GM19240 (cell line): ENCODE data around the gene GTF2E1.
"Not testable (repeated sequence)": the region's sequence is repeated elsewhere in the genome, so short reads cannot be mapped to it uniquely, and the experiment has no call there.

Source experiments
- DNase-seq: peaks from one replicate; pipeline ENCODE4 v3.0.0; 2011; ENCODE audit warnings: low spot score; ENCODE audit not compliant: insufficient read length

The GTF2E1 gene

DNA sequence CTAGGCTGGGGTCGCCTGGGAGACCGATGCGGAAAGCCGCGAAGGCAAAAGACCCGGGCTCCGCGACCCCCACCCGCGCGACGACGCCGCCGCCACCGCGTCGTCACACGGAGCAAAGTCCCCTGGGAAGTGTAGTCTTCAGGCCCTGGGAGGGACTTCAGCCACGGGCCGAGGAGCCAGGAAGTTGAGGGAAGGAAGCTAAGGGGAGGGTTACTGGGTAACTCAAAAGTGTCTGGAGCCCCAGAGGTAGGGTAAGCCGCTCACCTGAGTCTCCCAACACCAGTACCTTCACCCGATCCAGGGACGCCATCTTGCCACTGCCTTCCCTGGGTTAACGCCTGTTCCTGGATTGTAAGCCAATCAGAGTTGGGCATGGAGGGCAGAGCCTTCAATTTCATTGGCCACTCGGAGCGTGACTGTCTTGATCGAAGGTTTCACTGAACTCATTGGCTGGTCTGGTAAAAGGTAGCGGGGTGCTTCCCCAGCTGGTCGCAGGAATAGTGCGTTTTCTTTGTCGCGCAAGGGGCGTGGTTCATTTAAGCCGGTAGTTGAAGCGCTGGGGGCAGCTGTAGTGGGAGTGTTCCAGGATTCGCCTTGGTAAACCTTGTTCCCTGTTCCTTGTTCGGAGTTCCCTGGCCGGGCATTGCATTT is at the start of gene GTF2E1, which contains the start of gene RABL3:
Gene GTF2E1, plus strand, starts transcription at position 547 of the 651 bp plus-strand sequence. CDS start 7,809 bp downstream, outside the sequence.
Gene RABL3, minus strand, starts transcription at position 319 of the 651 bp plus-strand sequence. Its CDS starts 9 bp downstream, at position 310.
- peak; percentile 61 for DNase-seq

GRCh38 chr3:120693439-120694171 is 48.9 kb upstream of the GTF2E1 start:
- no peak for DNase-seq

DNA sequence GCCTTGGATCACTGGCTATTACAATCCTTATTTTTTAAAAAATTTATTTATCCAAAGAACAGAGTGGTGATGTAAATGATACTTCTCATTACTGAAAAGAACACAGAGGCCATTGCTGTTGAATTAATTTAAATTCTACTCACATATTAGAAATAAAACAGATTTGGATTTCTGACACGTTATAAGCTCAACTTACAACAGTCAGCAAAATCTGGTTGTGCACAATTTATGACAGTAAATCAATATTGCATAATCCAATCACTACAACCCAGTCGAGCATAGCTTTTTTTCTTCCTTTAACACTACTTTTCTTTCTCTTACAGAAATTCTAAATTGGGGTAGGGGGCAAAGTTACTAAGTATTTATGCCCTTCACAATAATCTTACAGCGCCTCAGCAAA is 43.2 kb upstream of the GTF2E1 start:
- no peak for DNase-seq

DNA sequence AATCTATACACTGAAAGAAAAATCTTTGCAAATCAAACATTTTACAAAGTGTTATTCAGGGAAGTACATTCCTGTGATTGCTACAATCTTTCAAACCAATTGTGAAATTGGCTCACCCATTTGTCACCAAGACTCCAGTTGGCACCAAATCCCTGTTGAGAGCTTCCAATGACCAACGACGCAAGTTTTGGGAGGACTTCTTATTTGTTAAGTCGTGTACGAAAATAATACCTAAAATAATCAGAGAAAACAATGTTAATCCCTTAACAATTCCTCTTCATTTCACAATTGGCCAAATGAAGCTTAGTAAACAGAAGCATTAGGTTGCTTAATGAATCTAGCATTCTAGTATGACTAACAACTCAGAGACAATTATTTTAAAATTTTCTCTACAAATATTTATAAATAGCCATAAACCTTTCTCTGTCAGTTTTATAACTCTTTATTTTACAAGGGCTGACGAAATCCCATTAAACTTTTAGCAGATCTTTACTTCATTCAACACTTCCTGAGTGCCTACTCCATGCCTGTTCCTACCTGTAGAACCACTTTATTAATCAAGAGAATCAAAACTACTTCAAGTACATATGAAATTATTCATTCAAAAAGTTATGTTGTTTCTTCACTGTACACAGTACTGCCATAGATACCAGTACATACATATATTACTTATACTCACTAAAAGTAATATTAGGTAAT is 36.5 kb upstream of the GTF2E1 start:
- no peak for DNase-seq

DNA sequence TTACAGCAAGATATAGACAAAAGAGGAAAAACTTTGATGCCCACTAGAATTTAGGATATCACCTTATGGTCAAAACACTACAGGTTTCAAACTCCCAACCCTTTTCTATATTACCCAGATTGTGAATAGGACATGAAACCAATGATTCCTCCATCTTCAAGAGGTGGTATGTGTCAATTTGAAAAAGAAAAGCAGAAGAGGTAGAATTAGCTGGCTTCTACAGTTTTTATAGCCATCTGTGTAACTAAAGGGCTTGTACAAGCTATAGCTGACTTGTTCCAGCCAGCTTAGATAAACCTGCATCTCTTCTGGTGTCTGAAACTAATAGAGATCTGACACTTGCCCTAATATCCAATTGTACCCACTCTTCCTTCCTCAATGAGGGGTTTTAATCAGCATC is 35.6 kb upstream of the GTF2E1 start:
- no peak for DNase-seq

GRCh38 chr3:120708408-120708807 is 34.1 kb upstream of the GTF2E1 start:
- DNase-seq: no peak

DNA sequence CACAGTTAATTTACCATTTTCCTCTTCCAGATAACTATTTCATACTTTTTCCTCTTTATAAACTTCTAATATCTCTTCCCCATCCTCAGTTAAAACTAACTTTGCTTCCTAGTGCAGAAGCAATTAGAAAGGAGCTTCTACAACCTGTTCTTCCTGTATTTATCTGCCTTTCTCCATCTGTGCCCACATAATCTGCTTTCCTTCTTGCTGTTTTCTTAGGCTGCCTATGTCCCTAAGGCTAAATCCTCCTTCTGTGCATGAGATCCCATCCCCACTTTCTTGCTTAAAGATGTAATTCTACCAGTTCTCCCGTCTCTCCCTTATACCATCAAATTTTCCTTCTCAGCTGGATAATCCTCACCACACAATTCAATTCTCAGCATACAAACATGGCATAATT is 32.2 kb upstream of the GTF2E1 start:
- no peak for DNase-seq

DNA sequence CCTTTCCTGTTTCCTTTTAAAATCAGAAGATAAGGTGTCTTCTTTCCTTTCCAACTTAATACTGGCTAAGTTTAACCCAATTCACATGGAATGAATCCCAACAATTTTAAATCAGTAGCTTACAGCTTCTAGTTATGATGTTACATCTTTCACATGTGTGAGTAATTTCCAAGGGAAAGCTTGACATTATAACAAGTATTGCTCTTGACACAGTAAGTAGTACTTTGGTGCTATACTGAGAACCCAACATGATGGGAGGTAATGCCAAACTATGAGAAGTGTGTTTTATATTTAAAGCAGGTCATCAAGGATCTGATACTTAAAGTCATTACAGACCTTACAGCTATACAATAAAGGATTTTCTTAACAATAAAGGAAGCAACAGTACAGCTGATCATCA is 29.3 kb upstream of the GTF2E1 start:
- DNase-seq: no peak

- not testable (repeated sequence) for DNase-seq
Measured at GRCh38 chr3:120719167-120719834, 23.2 kb upstream of the GTF2E1 start.

DNA sequence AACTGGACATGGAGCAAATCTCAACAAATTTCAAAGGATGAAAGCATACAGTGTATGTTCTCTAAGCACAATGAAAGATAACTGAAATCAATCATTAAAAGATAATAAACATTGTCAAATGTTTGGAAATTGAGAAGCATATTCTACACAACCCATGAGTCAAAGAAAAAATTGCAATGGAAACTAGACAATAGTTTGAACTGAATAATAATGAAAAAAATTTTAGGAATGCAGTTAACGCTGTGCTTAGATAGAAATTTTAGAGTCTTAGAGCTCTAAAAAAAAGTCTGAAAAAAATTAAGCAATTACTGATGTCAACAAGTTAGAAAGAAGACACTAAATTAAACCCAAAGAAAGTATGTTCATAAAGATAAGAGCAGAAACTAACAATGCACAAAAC is 15.8 kb upstream of the GTF2E1 start:
- no peak for DNase-seq

DNA sequence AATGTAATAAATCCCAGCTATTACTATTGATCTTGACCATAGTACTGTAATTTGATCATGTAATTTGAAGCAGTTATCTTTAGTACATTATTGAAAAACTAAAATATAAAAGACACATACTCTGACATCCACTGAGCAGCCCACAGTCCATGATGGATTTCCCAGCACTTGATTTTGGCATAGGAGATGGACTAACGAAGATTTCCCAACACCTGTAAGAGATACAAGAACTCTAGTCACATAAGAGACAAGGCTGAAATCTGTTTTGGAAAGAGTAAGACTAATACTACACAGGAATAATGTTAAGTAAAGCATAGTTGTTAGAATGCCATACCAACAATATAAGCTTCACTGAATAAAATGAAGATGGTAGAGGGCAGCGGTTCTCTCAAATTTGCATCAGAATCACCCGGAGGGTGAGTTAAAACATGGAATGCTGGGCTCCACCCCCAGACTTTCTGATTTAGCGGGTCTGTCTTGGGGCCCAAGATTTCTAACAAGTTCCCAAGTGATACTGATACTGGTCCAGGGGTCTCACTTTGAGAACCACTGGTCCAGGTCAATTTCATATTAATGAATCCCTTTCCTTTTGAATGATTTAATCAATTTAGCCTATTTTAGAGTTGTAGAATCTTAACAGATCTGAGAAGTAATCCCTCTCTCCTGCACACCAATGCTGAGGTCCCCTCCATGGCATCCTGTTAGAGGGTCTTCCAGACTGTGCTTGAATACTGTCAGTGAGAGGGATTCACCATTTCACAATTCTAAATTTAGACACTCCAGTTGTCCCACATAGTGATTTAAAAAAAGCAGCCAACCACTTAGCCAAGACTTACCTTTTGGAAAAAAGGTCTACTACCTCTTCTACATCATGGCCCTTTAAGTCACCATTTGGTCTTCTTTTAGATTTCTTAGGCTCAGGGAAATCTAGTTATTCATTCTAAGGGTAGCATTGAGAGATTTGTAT is 11.7 kb upstream of the GTF2E1 start:
- no peak for DNase-seq

- DNase-seq: not testable (repeated sequence)
Measured at GRCh38 chr3:120738006-120738405, 4.5 kb upstream of the GTF2E1 start.

GRCh38 chr3:120741320-120741719 is 1.2 kb upstream of the GTF2E1 start:
- DNase-seq: no peak

DNA sequence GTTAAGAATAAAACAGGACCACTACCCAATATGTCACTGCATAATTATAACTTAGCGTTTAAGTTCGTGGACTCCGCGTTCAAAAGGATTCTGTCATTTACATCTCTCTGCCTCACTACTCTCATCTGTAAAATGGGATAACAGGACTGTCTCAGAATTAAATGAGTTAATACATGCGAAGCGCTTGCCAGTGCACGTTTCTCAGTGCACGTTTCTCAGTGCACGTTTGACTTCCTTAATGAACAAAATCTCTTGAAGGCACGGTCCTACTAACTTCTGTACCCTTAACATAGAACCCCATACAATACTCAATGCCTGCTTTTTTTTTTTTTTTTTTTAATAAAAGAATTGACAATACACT is 727 bp upstream of the GTF2E1 start:
- no peak for DNase-seq

GRCh38 chr3:120742849-120743365 is 363 bp downstream of the GTF2E1 start:
- no peak for DNase-seq

DNA sequence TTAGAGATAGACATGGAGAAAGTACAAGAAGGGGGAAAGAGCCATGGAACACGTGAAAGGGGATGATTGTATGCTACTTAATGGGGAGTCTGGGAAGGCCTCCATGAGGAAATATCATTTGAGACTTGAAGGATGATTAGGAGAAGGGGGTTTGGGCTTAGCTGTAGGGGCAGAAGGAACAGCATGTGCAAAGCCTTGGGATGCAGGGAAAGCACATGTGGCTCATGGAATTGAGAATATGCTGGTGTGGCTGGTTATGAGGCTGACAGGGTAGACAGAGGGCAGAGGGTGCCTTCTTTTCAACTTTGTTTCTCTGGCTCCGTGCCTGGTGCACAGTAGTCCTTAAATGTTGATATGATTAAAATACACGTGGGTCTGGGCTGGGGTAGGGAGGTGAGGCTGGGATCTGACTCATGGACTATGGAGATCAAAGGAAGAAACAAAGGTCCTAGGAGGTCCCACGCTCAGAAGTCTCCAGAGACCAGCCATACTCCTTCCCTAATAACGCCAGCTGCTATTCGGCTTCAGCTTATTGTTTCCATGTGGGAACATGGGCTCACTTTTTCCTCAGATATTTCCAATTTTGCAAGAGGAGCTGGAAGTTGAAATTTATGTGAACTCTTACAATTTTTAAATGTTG is 1.1 kb downstream of the GTF2E1 start:
- DNase-seq: no peak

DNA sequence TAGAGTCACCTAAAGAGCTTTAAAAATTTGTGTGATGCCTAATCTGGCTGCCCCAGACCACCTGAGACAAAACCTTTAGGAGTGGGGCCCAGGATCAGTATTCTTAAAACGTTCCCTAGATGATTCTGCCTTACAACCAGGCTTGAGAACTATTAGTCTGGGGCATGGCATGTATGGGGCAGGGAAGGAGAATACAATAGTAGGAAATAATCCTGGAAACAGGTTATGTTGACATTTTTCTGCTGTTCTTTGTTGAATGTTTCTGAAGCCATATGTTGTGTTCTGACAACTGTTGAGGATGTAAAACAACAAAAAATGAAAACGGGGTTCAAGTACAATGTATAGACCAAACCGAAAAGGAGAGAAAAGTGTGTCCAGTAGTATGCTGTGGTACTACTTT is 2.9 kb downstream of the GTF2E1 start:
- DNase-seq: no peak

- no peak for DNase-seq
Measured at GRCh38 chr3:120749843-120750242, 7.3 kb downstream of the GTF2E1 start.

DNA sequence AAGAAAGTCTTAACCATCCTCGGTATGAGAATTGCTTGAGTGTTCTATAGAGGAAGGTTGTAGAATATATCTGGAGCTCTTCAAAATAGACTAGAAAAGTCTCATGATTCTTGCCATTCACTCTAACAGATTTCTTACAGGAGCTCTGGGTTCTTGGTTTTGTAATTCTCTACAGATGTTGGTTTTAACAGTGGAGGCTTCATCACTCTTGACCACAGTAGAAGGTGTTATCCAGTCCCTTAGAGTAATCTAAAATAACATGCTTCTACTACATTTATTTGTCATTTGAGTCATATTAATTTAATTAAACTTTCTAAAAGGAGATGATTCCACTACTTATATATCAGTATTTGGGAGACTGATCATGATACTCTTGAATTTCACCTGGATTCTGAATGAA is 9.7 kb downstream of the GTF2E1 start:
- DNase-seq: no peak

- DNase-seq: no peak
Measured at GRCh38 chr3:120752865-120753264, 10.3 kb downstream of the GTF2E1 start.
